ENCODE results near the gene PCK2. TPM values are rescaled to one million over a fixed set of nuclear protein-coding genes. Genes with fewer than 3 reads are reported as not detected.

Gene PCK2
- total and polyA plus RNA-seq, 2 of the 8 experiments (the other 6 are each of a cell fraction or from before 2014, with no cell fraction given): 81.9 to 115 TPM

DNA sequence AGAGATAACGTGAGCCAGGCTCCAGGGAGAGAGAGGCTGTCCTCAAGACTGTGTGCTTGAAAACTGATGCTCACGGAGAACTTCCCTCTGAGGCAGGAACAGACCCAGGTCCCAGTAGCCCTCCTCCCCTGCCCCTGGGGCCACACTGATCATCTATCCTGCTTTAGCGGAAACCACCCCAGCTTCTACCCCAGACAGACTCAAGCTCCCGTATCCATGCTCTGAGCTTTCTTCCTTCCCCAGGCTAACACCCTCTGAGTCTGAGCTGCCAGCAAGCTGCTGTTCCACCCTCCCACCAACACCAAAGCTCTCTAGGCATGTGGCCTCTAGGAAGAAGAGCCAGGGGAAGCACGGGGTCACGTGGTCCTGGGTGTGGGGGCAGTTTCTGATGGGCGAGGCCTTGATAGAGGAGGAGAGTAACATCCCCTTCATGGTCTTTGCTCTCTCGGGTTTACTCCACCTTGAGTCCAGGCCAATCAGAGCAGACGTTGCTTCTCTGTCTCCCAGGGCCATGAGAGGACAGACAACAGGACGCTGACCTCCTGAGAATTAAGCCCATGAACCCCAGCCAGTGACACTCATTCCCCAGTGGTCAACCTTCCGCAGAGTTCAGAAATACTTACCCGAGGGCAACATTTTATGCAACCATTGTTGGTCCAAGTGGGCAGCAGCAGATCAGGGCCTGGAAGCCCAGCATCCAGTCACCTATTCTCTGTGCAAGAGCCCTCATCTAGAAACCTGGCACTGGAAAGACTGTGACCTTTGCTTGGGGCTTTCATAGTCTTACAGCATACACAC, 1.4 kb downstream of the PCK2 start (continued):
- TF ChIP-seq GTF2F1 (IDR thresholded peaks at IDR 0.05; ENCODE audit: borderline replicate concordance, low read depth, low read length) (0 out of 2 replicates have a peak, but pooled peaks have one; percentile 42), SP1 (IDR thresholded peaks at IDR 0.05; ENCODE audit: low read depth, low read length) (0 out of 2 replicates have a peak, but pooled peaks have one; percentile 26), TAF1 (IDR thresholded peaks at IDR 0.05; ENCODE audit: low read depth, low read length) (peak; percentile 94), SIN3A (conservative IDR thresholded peaks at IDR 0.05 in 1 of 2, IDR thresholded peaks at IDR 0.05 in 1 of 2; ENCODE audit: low read depth in 1 of 2, low read length in 2 of 2) (no peak; a peak in 1 of 4 replicates), MAX (IDR thresholded peaks at IDR 0.05) (peak; percentile 95), SIX5 (IDR thresholded peaks at IDR 0.05; ENCODE audit: low read depth, low read length) (no peak), SIRT6 (IDR thresholded peaks at IDR 0.05; ENCODE audit: low read length) (no peak), FOSL1 (IDR thresholded peaks at IDR 0.05; ENCODE audit: insufficient read depth, low read depth, low read length) (no peak), BACH1 (IDR thresholded peaks at IDR 0.05; ENCODE audit: low read length) (no peak), TAF7 (optimal IDR thresholded peaks at IDR 0.05; ENCODE audit: borderline replicate concordance, low read depth, low read length) (peak; percentile 95), POLR2A (IDR thresholded peaks at IDR 0.05; ENCODE audit: control extremely low read depth in 1 of 2, low read depth in 2 of 2, low read length in 2 of 2) (peak; percentile 84 to 93)
- TF ChIP-seq, protein P1, sequence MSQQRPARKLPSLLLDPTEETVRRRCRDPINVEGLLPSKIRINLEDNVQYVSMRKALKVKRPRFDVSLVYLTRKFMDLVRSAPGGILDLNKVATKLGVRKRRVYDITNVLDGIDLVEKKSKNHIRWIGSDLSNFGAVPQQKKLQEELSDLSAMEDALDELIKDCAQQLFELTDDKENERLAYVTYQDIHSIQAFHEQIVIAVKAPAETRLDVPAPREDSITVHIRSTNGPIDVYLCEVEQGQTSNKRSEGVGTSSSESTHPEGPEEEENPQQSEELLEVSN (IDR thresholded peaks at IDR 0.05): peak; percentile 82

Data from H1 (cell line).